Upper lobe of right lung (tissue), 1 donor: ENCODE data around the gene PWP1. TPM values are rescaled to one million over a fixed set of nuclear protein-coding genes. Genes with fewer than 3 reads are reported as not detected.

Experiments
- ATAC-seq: fragments of 200-7000 bp; cut with Tn5 transposase; one replicate; pipeline ENCODE4 v1.9.1; 2020; ENCODE audit warnings: mild to moderate bottlenecking, moderate library complexity
- DNase-seq: peaks from one replicate; pipeline ENCODE4 v3.0.0-alpha.2; 2020
- H3K27ac ChIP-seq: fragments of 200-600 bp; one replicate; pipeline ENCODE4 v1.8.0; 2022
- H3K27me3 ChIP-seq: fragments of 200-600 bp; one replicate; pipeline ENCODE4 v1.8.0; 2022; ENCODE audit warnings: mild to moderate bottlenecking
- H3K36me3 ChIP-seq: fragments of 200-600 bp; one replicate; pipeline ENCODE4 v1.8.0; 2022
- H3K4me1 ChIP-seq: fragments of 200-600 bp; one replicate; pipeline ENCODE4 v1.8.0; 2022
- H3K4me3 ChIP-seq: fragments of 200-600 bp; one replicate; pipeline ENCODE4 v1.8.0; 2022; ENCODE audit warnings: mild to moderate bottlenecking
- H3K9me3 ChIP-seq: fragments of 200-600 bp; one replicate; pipeline ENCODE4 v1.8.0; 2022
- CTCF ChIP-seq: fragments of 200-600 bp; IDR thresholded peaks from one replicate; pipeline ENCODE4 v1.8.0; 2022; ENCODE audit warnings: antibody characterized with exemption
- intact Hi-C: fragments of 100-400 bp; cut with DNase I; formaldehyde crosslinking; loops from one replicate; pipeline ENCODE4 v1.11.0; 2022
- total RNA-seq: library from RNA; stranded (reverse); fragmentation: NEBNext Ultra II Directional; extraction: Animal tissue kit (Norgen Biotek cat#: 25700); gene quantifications from one replicate; pipeline ENCODE4 v1.2.1, GENCODE V29; 2021
- donor health status: DM: no; HTN: yes; CAD: no; lungs with severe emphysema.

Gene PWP1
- total RNA-seq, 1 donor from 2014 or later: 25.8 TPM

GRCh38 chr12:107679336-107679735 is 6.3 kb upstream of the PWP1 start:
- ATAC-seq (no peak), DNase-seq (no peak)
- intact Hi-C loops: loop anchor here (10.0 kb wide), 1 partner anchor 205 kb away; no protein-coding TSS in a partner anchor
- H3K9me3 ChIP-seq: no peaks in the 10 kb centered on the region
- H3K27me3 ChIP-seq: peaks cover 12% of the 10 kb centered on the region
- no peak overlapping the region for H3K27ac ChIP-seq
- no peaks in the 10 kb centered on the region for H3K4me1 ChIP-seq
- TF ChIP-seq CTCF: no peak
- no peaks in the 10 kb centered on the region for H3K36me3 ChIP-seq
- H3K4me3 ChIP-seq: no peak overlapping the region

- no peaks in the 10 kb centered on the region for H3K36me3 ChIP-seq
- H3K4me3 ChIP-seq: no peak overlapping the region
- intact Hi-C loops: no loop called here
- peaks cover 11% of the 10 kb centered on the region for H3K27me3 ChIP-seq
- DNase-seq: no peak
- ATAC-seq: no peak
- TF ChIP-seq CTCF: no peak
- H3K9me3 ChIP-seq: no peaks in the 10 kb centered on the region
- H3K27ac ChIP-seq: no peak overlapping the region
- peaks cover 4% of the 10 kb centered on the region for H3K4me1 ChIP-seq
Observed at GRCh38 chr12:107681455-107681835, 4.2 kb upstream of the PWP1 start.

- no peak for TF ChIP-seq CTCF
- DNase-seq: no peak
Observed at GRCh38 chr12:107681836-107682820, 3.5 kb upstream of the PWP1 start.

GRCh38 chr12:107684029-107684795 is 1.4 kb upstream of the PWP1 start:
- Histone ChIP-seq H3K27ac (no peak overlapping the region), H3K27me3 (peaks cover 2% of the 10 kb centered on the region), H3K36me3 (peaks cover 10% of the 10 kb centered on the region), H3K4me3 (no peak overlapping the region), H3K9me3 (no peaks in the 10 kb centered on the region), H3K4me1 (peaks cover 9% of the 10 kb centered on the region)
- intact Hi-C loops: no loop called here
- no peak for ATAC-seq
- TF ChIP-seq CTCF: no peak
- DNase-seq: no peak

More at GRCh38 chr12:107681836-107682820, 3.5 kb upstream of the PWP1 start:
- Histone ChIP-seq H3K9me3 (no peaks in the 10 kb centered on the region), H3K4me3 (no peak overlapping the region), H3K27me3 (peaks cover 5% of the 10 kb centered on the region), H3K4me1 (peaks cover 4% of the 10 kb centered on the region), H3K27ac (no peak overlapping the region), H3K36me3 (no peaks in the 10 kb centered on the region)
- intact Hi-C loops: no loop called here
- ATAC-seq: no peak

- Histone ChIP-seq H3K4me1 (peaks cover 9% of the 10 kb centered on the region), H3K36me3 (peaks cover 18% of the 10 kb centered on the region), H3K4me3 (peak overlapping the region; percentile 99), H3K27me3 (no peaks in the 10 kb centered on the region), H3K9me3 (no peaks in the 10 kb centered on the region), H3K27ac (peak overlapping the region; percentile 88)
- ATAC-seq: peak; percentile 4
- no peak for TF ChIP-seq CTCF
- intact Hi-C loops: no loop called here
- DNase-seq: no peak
Observed at GRCh38 chr12:107684990-107685359, 624 bp upstream of the PWP1 start.
